PC-3 (cell line): ENCODE data around the gene CLSTN3. TPM values are rescaled to one million over a fixed set of nuclear protein-coding genes. Genes with fewer than 3 reads are reported as not detected.

Experiments
- ATAC-seq: fragments of 200-7000 bp; cut with Tn5 transposase; 2 replicates; pipeline ENCODE4 v1.9.1; 2020; ENCODE audit warnings: mild to moderate bottlenecking, moderate library complexity
- BruUV-seq: library from RNA; stranded (reverse); fragments of 400-500 nt; replicated peaks from 2 replicates; lab custom pipeline; 2021; lab: Mats Ljungman, UMichigan
- CTCF ChIA-PET: fragments of 300-600 bp; sonication (Branson Sonifier 250); formaldehyde crosslinking; loops from one replicate; lab custom pipeline; 2022; ENCODE audit warnings: antibody characterized with exemption; lab: Charles Lee
- POLR2A ChIA-PET: fragments of 300-600 bp; sonication (Branson Sonifier 250); formaldehyde crosslinking; loops from one replicate; lab custom pipeline; 2022; ENCODE audit warnings: antibody characterized with exemption; ENCODE audit not compliant: unreplicated experiment; lab: Charles Lee
- DNase-seq: peaks from one replicate; pipeline ENCODE4 v3.0.0-alpha.2; 2015
- H2AFZ ChIP-seq: fragments of 300-600 bp; sonication (generic); 2 replicates; pipeline ENCODE4 v1.6.0; 2016; ENCODE audit warnings: antibody characterized with exemption, low read length
- H3F3A ChIP-seq: fragments of 300-600 bp; sonication (generic); one replicate; pipeline ENCODE4 v1.6.0; 2017; ENCODE audit warnings: antibody characterized with exemption, low read length, control low read depth, mild to moderate bottlenecking; ENCODE audit not compliant: unreplicated experiment
- H3K27ac ChIP-seq: fragments of 300-600 bp; sonication (generic); 2 replicates; pipeline ENCODE4 v1.5.1; 2016; ENCODE audit warnings: mild to moderate bottlenecking, low read length
- H3K27me3 ChIP-seq: fragments of 300-600 bp; sonication (generic); 2 replicates; pipeline ENCODE4 v1.6.1; 2016; ENCODE audit warnings: low read length, mixed read lengths
- H3K36me3 ChIP-seq: fragments of 300-600 bp; sonication (generic); 2 replicates; pipeline ENCODE4 v1.6.1; 2016; ENCODE audit warnings: low read depth, mixed run types, low read length, mixed read lengths
- H3K4me1 ChIP-seq: fragments of 300-600 bp; sonication (generic); 2 replicates; pipeline ENCODE4 v1.5.1; 2016; ENCODE audit warnings: low read length; ENCODE audit not compliant: insufficient read depth
- H3K4me2 ChIP-seq: fragments of 300-600 bp; sonication (generic); 2 replicates; pipeline ENCODE4 v1.6.0; 2016; ENCODE audit warnings: low read length
- H3K4me3 ChIP-seq: fragments of 300-600 bp; sonication (generic); 2 replicates; pipeline ENCODE4 v1.5.1; 2016; ENCODE audit warnings: mild to moderate bottlenecking, low read length, mixed read lengths
- H3K79me2 ChIP-seq: fragments of 300-600 bp; sonication (generic); 2 replicates; pipeline ENCODE4 v1.6.1; 2017; ENCODE audit warnings: low read length, mixed read lengths
- H3K9ac ChIP-seq: fragments of 300-600 bp; sonication (generic); 2 replicates; pipeline ENCODE4 v1.6.0; 2016; ENCODE audit warnings: mild to moderate bottlenecking, low read length
- H3K9me2 ChIP-seq: fragments of 300-600 bp; sonication (generic); replicated peaks from 2 replicates; pipeline ENCODE4 v1.6.1; 2016; ENCODE audit warnings: mixed run types, low read length, mixed read lengths
- H3K9me3 ChIP-seq: fragments of 300-600 bp; sonication (generic); 2 replicates; pipeline ENCODE4 v1.6.1; 2016; ENCODE audit warnings: low read length, mixed read lengths
- H4K20me1 ChIP-seq: fragments of 300-600 bp; sonication (generic); 2 replicates; pipeline ENCODE4 v1.6.1; 2016; ENCODE audit warnings: low read length, mixed read lengths
- CTCF ChIP-seq: fragments of 300-600 bp; sonication (generic); conservative IDR thresholded peaks from 2 replicates; pipeline ENCODE4 v1.5.1; 2017; ENCODE audit warnings: antibody characterized with exemption, low read depth, mild to moderate bottlenecking, low read length
- EZH2 ChIP-seq: fragments of 300-600 bp; sonication (generic); IDR thresholded peaks from one replicate; pipeline ENCODE4 v1.6.1; 2017; ENCODE audit warnings: antibody characterized with exemption, mild to moderate bottlenecking, low read length; ENCODE audit not compliant: unreplicated experiment
- EZH2phosphoT487 ChIP-seq: fragments of 300-600 bp; sonication (generic); IDR thresholded peaks from 2 replicates; pipeline ENCODE4 v1.6.1; 2018; ENCODE audit warnings: mild to moderate bottlenecking, antibody characterized with exemption, low read length, borderline replicate concordance
- intact Hi-C: fragments of 100-400 bp; cut with micrococcal nuclease; formaldehyde crosslinking; loops from 2 replicates; pipeline ENCODE4 v1.9.0; 2023
- total RNA-seq: library from RNA; depleted of rRNA; stranded (reverse); fragments of >200 nt; gene quantifications from 2 replicates; pipeline ENCODE4 v1.2.3, GENCODE V29; 2014

The CLSTN3 gene
- total RNA-seq, 1 experiment from 2014 or later, result 10.9 TPM

DNA sequence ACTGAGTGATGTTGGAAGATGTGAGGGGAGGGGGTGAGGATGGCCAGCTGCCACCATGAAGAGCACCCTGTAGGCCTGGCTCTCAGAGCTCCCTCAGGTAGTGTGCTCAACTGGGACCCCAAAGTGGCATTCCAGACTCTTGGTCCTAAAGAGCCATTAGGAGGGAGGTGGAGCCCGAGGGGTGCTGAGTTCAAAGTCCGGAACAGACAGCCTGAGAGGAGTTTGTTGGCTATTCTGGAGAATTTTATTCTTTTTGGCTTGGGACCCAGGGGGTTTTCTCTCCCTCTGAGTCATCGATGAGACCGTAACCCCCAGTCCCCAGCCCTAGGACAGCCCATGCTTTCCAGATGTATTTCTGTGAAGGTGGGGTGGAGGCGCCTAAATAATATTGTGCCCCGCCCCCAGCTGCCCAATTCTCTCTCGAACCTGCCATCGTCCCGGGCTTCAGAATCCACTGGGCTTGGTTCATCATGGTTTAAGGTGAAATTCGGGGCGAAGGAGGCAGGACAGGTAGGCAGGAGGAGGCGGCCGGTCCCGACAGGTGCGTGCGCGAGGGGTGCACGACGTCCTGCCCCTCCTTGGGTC is 792 bp upstream of the CLSTN3 start:
- Histone ChIP-seq H3K36me3 (no peaks in the 10 kb centered on the region), H3F3A (no peaks in the 10 kb centered on the region), H3K4me1 (peaks cover 7% of the 10 kb centered on the region), H3K4me3 (peak overlapping the region; percentile 81), H3K27ac (no peak overlapping the region), H3K79me2 (no peaks in the 10 kb centered on the region), H3K9me2 (no peaks in the 10 kb centered on the region), H4K20me1 (no peaks in the 10 kb centered on the region), H3K27me3 (no peaks in the 10 kb centered on the region), H3K4me2 (peak overlapping the region; percentile 91), H3K9ac (no peak overlapping the region), H2AFZ (peak overlapping the region; percentile 93), H3K9me3 (no peaks in the 10 kb centered on the region)
- TF ChIP-seq CTCF, result no peak
- ChIA-PET CTCF (no interaction called here), POLR2A (no interaction called here)
- BruUV-seq, result no TSS peak
- intact Hi-C loops, result no loop called here
- DNase-seq, result no peak
- no peak for ATAC-seq

DNA sequence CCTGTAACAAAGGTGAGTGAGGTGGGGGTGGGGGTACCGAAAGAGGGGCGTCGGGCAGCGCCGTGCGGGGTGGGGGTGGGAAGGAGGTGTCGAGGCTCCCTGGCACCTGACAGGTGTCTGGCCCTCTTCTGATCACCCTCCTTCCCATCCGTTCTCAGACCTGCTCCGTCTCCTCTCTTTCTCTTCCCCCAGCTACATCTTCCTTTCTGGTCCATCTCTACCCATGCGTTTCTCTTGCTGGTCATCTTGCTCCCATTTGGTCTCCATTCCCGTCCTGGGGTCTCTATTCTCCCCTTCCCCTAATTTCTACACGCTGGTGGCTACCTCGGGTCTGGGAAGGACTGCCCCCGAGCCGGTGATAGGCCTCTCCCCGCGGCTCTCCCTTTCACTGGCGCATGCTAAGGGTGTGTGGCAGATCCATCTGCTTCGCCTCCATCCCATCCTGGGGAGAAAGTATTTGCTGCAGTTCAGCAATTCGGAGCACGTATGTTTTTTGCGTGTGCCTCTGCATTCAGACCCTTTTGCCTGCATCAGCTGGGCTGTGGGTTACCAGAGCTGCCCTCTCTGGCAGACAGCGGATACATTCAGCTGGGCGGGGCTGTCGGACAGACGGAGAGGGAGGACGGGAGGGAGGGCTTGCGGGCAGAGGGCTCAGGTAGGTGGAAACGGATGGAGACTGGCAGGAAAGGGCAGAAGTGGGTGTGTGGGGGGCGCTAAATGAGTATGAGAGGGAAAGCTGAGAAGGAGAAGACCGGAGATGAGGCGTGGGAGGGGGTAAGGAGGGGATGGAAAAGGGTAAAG is 730 bp downstream of the CLSTN3 start:
- DNase-seq (peak; percentile 50), ATAC-seq (peak; percentile 65)
- no peaks in the 10 kb centered on the region for H3K27me3 ChIP-seq
- H3K9ac ChIP-seq, result peak overlapping the region; percentile 37; the same call in 1 of the 2 replicates
- H3K4me1 ChIP-seq, result peaks cover 7% of the 10 kb centered on the region
- intact Hi-C loops, result no loop called here
- BruUV-seq, result no TSS peak
- ChIA-PET CTCF (no interaction called here), POLR2A (no interaction called here)
- TF ChIP-seq CTCF (no peak), EZH2 (no peak), EZH2phosphoT487 (no peak)
- no peaks in the 10 kb centered on the region for H3K9me3 ChIP-seq
- H3F3A ChIP-seq, result no peaks in the 10 kb centered on the region
- no peaks in the 10 kb centered on the region for H3K9me2 ChIP-seq
- no peaks in the 10 kb centered on the region for H3K36me3 ChIP-seq
- peak overlapping the region; percentile 81 for H3K4me3 ChIP-seq
- peak overlapping the region; percentile 93 for H2AFZ ChIP-seq
- no peaks in the 10 kb centered on the region for H3K79me2 ChIP-seq
- no peak overlapping the region for H3K27ac ChIP-seq
- peak overlapping the region; percentile 91 for H3K4me2 ChIP-seq
- no peaks in the 10 kb centered on the region for H4K20me1 ChIP-seq

DNA sequence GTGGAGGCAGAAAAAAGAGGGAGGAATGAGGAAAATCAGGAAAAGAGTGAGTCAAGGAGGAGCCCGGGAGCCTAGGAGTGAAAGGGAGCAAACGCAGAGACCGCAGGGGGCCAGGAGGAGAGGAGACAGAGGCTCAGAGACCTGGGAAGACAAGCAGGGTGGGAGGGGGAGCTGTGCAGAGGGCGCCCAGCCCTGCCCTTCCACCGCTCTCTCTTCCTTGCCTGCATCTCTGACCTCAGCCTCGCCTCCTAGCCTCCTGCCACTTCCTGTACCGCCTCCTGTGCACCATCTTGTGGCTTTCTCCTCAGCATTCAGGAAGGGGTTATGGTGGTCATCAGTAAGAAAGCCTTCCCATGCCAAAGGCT is 1.3 kb downstream of the CLSTN3 start:
- intact Hi-C loops, result no loop called here
- Histone ChIP-seq H2AFZ (peak overlapping the region; percentile 93; the same call in 1 of the 2 replicates), H3K27ac (no peak overlapping the region), H3K36me3 (no peaks in the 10 kb centered on the region), H3K9me3 (no peaks in the 10 kb centered on the region), H3K27me3 (no peaks in the 10 kb centered on the region), H3K79me2 (no peaks in the 10 kb centered on the region), H3K9me2 (no peaks in the 10 kb centered on the region), H3F3A (no peaks in the 10 kb centered on the region), H4K20me1 (no peaks in the 10 kb centered on the region), H3K9ac (no peak overlapping the region), H3K4me2 (peak overlapping the region; percentile 91), H3K4me3 (peak overlapping the region; percentile 81), H3K4me1 (peaks cover 7% of the 10 kb centered on the region)
- BruUV-seq, result no TSS peak
- CTCF ChIA-PET, result no interaction called here
- ATAC-seq, result no peak
- POLR2A ChIA-PET, result no interaction called here
- no peak for DNase-seq
- TF ChIP-seq EZH2phosphoT487 (no peak), CTCF (no peak), EZH2 (no peak)
